ENCODE results near the gene ANXA9.

Gene ANXA9

DNA sequence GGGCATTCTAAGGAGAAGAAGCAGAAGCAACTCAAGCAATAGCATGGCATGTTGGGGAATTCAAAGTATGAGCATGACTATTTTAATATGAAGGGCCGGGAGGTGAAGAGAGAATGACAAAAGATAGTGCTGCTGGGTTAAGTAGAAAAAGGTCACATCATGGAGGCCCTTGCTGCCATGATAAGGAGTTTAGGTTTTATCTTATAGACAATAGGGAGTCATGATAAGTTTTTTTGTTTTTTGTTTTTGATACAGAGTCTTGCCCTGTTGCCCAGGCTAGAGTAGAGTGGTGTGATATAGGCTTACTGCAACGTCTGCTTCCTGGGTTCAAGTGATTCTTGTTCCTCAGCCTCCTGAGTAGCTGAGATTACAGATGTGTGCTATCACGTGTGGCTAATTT, 57.4 kb downstream of the ANXA9 start:
- DNase-seq: no peak

DNA sequence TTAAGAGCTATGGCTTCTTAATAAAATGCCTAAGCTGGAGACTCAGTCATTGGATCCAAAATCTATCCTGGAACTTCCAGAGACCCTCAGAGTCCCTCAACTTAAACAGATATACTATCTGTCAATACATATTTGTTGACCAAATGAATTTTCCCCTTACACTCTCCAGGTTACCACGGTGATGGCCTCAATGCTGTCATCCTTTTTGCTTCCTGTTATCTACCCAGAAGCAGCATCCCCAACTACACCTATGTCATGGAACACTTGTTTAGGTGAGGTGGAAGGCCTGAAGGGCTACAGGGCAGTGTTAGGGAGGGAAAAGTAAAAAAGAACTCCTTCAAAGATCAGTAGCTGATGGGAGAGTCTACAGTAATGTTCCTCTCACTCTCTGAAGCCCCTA, 61.1 kb downstream of the ANXA9 start:
- no peak for DNase-seq
